HG02763 (cell line): ENCODE results near the gene THADA.
"Not testable (repeated sequence)": the region's sequence is repeated elsewhere in the genome, so short reads cannot be mapped to it uniquely, and the experiment has no call there.

Source experiments
- ATAC-seq: cut with Tn5 transposase; IDR thresholded peaks from one replicate; pipeline ENCODE4 v1.9.1; 2021; ENCODE audit warnings: mild to moderate bottlenecking, moderate library complexity; ENCODE audit not compliant: unreplicated experiment

The THADA gene

GRCh38 chr2:43285987-43286386, 309.9 kb downstream of the THADA start:
- ATAC-seq, result no peak

- no peak for ATAC-seq
Observed at GRCh38 chr2:43284967-43285366, 310.9 kb downstream of the THADA start.

- ATAC-seq, result not testable (repeated sequence)
Observed at GRCh38 chr2:43284347-43284746, 311.5 kb downstream of the THADA start.

GRCh38 chr2:43280994-43281393, 314.8 kb downstream of the THADA start:
- no peak for ATAC-seq

- ATAC-seq, result no peak
Observed at GRCh38 chr2:43279317-43279840, 316.5 kb downstream of the THADA start.

- no peak for ATAC-seq
Observed at GRCh38 chr2:43278564-43279220, 317.1 kb downstream of the THADA start.

GRCh38 chr2:43276962-43277391, 318.9 kb downstream of the THADA start:
- ATAC-seq, result no peak

GRCh38 chr2:43276266-43276941, 319.4 kb downstream of the THADA start:
- ATAC-seq, result no peak

- no peak for ATAC-seq
Observed at GRCh38 chr2:43274721-43275120, 321.1 kb downstream of the THADA start.

- ATAC-seq, result no peak
Observed at GRCh38 chr2:43274055-43274454, 321.8 kb downstream of the THADA start.

GRCh38 chr2:43273529-43273928, 322.3 kb downstream of the THADA start:
- ATAC-seq, result no peak

- no peak for ATAC-seq
Observed at GRCh38 chr2:43270930-43271615, 324.8 kb downstream of the THADA start.

- ATAC-seq, result no peak
Observed at GRCh38 chr2:43270461-43270860, 325.4 kb downstream of the THADA start.

GRCh38 chr2:43269706-43270105, 326.1 kb downstream of the THADA start:
- no peak for ATAC-seq

GRCh38 chr2:43269074-43269572, 326.7 kb downstream of the THADA start:
- no peak for ATAC-seq

GRCh38 chr2:43268066-43268953, 327.5 kb downstream of the THADA start:
- no peak for ATAC-seq

GRCh38 chr2:43267381-43267780, 328.5 kb downstream of the THADA start:
- no peak for ATAC-seq

- ATAC-seq, result no peak
Observed at GRCh38 chr2:43266711-43267111, 329.1 kb downstream of the THADA start.

- ATAC-seq, result no peak
Observed at GRCh38 chr2:43265421-43265820, 330.4 kb downstream of the THADA start.

- no peak for ATAC-seq
Observed at GRCh38 chr2:43265001-43265400, 330.8 kb downstream of the THADA start.

- no peak for ATAC-seq
Observed at GRCh38 chr2:43262951-43263350, 332.9 kb downstream of the THADA start.
